KMS-11 (cell line): Measurements from ENCODE around the gene SETD7.

Experiments used
- H2AFZ ChIP-seq: fragments of 200-600 bp; sonication (generic); 2 replicates; pipeline ENCODE4 v1.6.1; 2016; ENCODE audit warnings: antibody characterized with exemption, mixed run types, low read depth
- H3K27ac ChIP-seq: fragments of 200-600 bp; sonication (generic); 2 replicates; pipeline ENCODE4 v1.6.1; 2016; ENCODE audit warnings: mild to moderate bottlenecking, mixed run types
- H3K27me3 ChIP-seq: fragments of 200-600 bp; sonication (generic); 2 replicates; pipeline ENCODE4 v1.6.1; 2017; ENCODE audit warnings: mild to moderate bottlenecking, low read depth, mixed run types, moderate library complexity; ENCODE audit not compliant: insufficient read depth
- H3K36me3 ChIP-seq: fragments of 200-600 bp; sonication (generic); 2 replicates; pipeline ENCODE4 v1.6.1; 2017; ENCODE audit warnings: mild to moderate bottlenecking, mixed run types; ENCODE audit not compliant: insufficient read depth
- H3K4me1 ChIP-seq: fragments of 200-600 bp; sonication (generic); 2 replicates; pipeline ENCODE4 v1.6.1; 2016; ENCODE audit warnings: mild to moderate bottlenecking, low read depth, mixed run types; ENCODE audit not compliant: poor library complexity, severe bottlenecking
- H3K4me2 ChIP-seq: fragments of 200-600 bp; sonication (generic); 2 replicates; pipeline ENCODE4 v1.7.0; 2016; ENCODE audit warnings: mild to moderate bottlenecking, mixed run types
- H3K4me3 ChIP-seq: fragments of 200-600 bp; sonication (generic); IDR thresholded peaks from 2 replicates; pipeline ENCODE4 v1.6.1; 2017; ENCODE audit warnings: low read depth, low read length, mixed read lengths; ENCODE audit not compliant: insufficient read depth
- H3K79me2 ChIP-seq: fragments of 200-600 bp; sonication (generic); 2 replicates; pipeline ENCODE4 v1.6.1; 2016; ENCODE audit warnings: low read depth, mixed run types; ENCODE audit not compliant: insufficient read depth
- H3K9ac ChIP-seq: fragments of 200-600 bp; sonication (generic); 2 replicates; pipeline ENCODE4 v1.6.1; 2016; ENCODE audit warnings: mild to moderate bottlenecking, mixed run types
- H4K20me1 ChIP-seq: fragments of 200-600 bp; sonication (generic); 2 replicates; pipeline ENCODE4 v1.6.1; 2016; ENCODE audit warnings: mild to moderate bottlenecking, mixed run types; ENCODE audit not compliant: insufficient read depth
- TF ChIP-seq, protein P1 (sequence below): fragments of 200-600 bp; sonication (generic); conservative IDR thresholded peaks from 2 replicates; pipeline ENCODE4 v1.6.1; 2017; ENCODE audit warnings: low read depth, mild to moderate bottlenecking, antibody characterized with exemption, low read length, moderate library complexity, mixed read lengths

SETD7 gene

DNA sequence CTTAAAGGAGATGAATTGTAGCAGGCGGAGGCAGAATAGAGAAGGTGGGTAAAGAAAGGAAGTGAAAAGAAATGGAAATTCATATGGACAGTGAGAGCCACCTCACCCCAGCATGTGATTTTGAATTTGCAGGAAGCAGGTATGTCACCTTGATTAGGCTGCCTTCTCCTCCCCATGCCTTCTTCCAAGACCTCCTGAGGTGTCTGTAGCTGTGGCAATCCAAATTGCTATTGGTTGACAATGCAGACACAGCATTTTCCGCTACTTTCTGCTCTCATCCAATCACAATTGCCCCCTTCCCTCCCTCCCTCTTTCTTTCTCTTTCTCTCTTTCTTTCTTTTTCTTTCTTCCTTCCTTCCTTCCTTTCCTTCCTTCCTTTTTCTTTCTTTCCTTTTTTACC is 63.6 kb downstream of the SETD7 start:
- no peak overlapping the region for H3K27ac ChIP-seq
- H4K20me1 ChIP-seq = no peaks in the 10 kb centered on the region
- no peak overlapping the region for H3K4me3 ChIP-seq
- no peaks in the 10 kb centered on the region for H3K27me3 ChIP-seq
- no peaks in the 10 kb centered on the region for H3K79me2 ChIP-seq
- TF ChIP-seq, protein P1, sequence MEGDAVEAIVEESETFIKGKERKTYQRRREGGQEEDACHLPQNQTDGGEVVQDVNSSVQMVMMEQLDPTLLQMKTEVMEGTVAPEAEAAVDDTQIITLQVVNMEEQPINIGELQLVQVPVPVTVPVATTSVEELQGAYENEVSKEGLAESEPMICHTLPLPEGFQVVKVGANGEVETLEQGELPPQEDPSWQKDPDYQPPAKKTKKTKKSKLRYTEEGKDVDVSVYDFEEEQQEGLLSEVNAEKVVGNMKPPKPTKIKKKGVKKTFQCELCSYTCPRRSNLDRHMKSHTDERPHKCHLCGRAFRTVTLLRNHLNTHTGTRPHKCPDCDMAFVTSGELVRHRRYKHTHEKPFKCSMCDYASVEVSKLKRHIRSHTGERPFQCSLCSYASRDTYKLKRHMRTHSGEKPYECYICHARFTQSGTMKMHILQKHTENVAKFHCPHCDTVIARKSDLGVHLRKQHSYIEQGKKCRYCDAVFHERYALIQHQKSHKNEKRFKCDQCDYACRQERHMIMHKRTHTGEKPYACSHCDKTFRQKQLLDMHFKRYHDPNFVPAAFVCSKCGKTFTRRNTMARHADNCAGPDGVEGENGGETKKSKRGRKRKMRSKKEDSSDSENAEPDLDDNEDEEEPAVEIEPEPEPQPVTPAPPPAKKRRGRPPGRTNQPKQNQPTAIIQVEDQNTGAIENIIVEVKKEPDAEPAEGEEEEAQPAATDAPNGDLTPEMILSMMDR = no peak
- no peak overlapping the region for H3K4me2 ChIP-seq
- H3K36me3 ChIP-seq = no peaks in the 10 kb centered on the region
- no peak overlapping the region for H2AFZ ChIP-seq
- no peak overlapping the region for H3K9ac ChIP-seq
- H3K4me1 ChIP-seq = peaks cover under 1% of the 10 kb centered on the region

DNA sequence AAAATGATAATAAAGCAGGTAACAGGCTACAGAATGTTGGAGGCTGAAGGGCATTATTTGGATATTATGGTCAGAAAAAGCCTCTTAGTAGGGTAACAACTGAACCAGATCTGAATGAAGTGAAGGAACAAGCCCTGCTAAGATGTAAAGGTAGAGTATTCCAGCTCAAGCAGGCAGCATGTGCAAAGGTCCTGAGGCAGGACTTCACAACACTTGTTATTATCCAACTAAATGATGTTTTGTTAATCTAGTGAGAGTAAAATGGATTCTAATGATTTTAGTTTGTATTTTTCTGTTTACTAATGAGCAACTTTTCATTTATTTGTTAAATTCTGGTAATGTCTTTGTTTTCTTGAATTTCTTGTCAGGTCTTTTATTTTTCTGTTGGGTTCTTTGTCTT is 66.4 kb downstream of the SETD7 start:
- Histone ChIP-seq H3K79me2 (no peaks in the 10 kb centered on the region), H2AFZ (no peak overlapping the region), H3K4me2 (no peak overlapping the region), H4K20me1 (no peaks in the 10 kb centered on the region), H3K27ac (no peak overlapping the region), H3K4me3 (no peak overlapping the region), H3K9ac (no peak overlapping the region), H3K36me3 (no peaks in the 10 kb centered on the region), H3K27me3 (no peaks in the 10 kb centered on the region), H3K4me1 (no peaks in the 10 kb centered on the region)
- TF ChIP-seq, protein P1 = no peak

DNA sequence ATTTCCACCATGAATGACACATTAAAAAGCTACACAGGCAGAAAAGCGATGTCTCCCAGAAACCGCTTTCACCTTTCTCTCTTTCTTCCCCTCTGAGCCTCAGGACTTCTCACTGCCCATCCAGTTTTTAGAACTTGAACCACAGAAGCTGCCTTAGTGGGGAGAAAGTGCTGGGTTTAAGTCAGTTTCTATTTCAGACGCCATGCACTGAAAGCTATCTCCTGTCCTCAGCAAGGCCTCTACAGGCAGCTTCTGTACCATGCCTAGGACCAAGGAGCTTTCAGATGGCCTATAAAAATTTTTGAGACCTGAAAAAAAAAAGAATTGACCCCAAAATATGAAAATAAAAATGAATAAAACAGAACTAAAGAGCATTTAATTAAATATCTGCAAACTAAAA is 67.6 kb downstream of the SETD7 start:
- no peaks in the 10 kb centered on the region for H3K4me1 ChIP-seq
- H3K27me3 ChIP-seq = no peaks in the 10 kb centered on the region
- H3K9ac ChIP-seq = no peak overlapping the region
- TF ChIP-seq, protein P1 = no peak
- H3K4me3 ChIP-seq = no peak overlapping the region
- H3K4me2 ChIP-seq = no peak overlapping the region
- H4K20me1 ChIP-seq = no peaks in the 10 kb centered on the region
- no peaks in the 10 kb centered on the region for H3K36me3 ChIP-seq
- H3K27ac ChIP-seq = no peak overlapping the region
- H2AFZ ChIP-seq = no peak overlapping the region
- no peaks in the 10 kb centered on the region for H3K79me2 ChIP-seq

DNA sequence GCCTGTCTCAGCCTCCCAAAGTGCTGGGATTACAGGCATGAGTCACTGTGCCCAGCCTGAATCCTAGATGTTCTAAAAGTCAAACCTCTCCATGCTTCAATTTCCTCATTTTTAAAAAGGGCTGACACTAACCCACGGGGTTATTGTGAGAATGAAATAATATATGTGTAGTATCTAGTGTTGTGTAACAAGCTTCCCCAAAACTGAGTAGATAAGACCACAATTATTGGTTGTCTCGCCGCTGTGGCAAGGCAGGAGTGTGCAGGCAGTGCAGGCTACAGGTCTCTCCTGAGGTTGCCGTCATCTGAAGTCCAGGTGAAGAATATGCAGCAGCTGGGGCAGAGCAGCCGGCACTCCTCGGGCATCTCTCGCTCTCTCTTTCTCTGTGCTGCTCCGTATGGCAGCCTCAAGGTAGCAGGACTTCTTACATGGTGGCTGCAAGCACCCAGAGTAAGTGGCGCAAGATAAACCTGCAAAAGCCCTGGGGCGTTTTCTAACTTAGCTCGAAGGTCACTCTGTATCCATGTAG is 71.2 kb downstream of the SETD7 start:
- Histone ChIP-seq H4K20me1 (no peaks in the 10 kb centered on the region), H3K36me3 (no peaks in the 10 kb centered on the region), H3K9ac (no peak overlapping the region), H3K27ac (no peak overlapping the region), H2AFZ (no peak overlapping the region), H3K4me1 (peaks cover 4% of the 10 kb centered on the region), H3K4me3 (no peak overlapping the region), H3K4me2 (no peak overlapping the region), H3K27me3 (no peaks in the 10 kb centered on the region), H3K79me2 (no peaks in the 10 kb centered on the region)
- TF ChIP-seq, protein P1 = no peak
